Peyer's patch (tissue), 4 donors: ENCODE data around the gene CRK.

Experiments
- POLR2A ChIP-seq, 2 donors: fragments of 450-650 bp; IDR thresholded peaks; one replicate each; pipeline ENCODE4 v1.5.1; 2017; ENCODE audit warnings: antibody characterized with exemption in 2 of 2, mild to moderate bottlenecking in 2 of 2, moderate library complexity in 2 of 2
- TF ChIP-seq, protein P1 (sequence below), 6 experiments: fragments of 450-650 bp in 4 of 6; fragments of 200-600 bp in 2 of 6; sonication (generic) in 1 of 6; IDR thresholded peaks; one replicate each; pipeline ENCODE4 v1.5.1; 2017 to 2019; ENCODE audit warnings: antibody characterized with exemption in 6 of 6, mild to moderate bottlenecking in 3 of 6, moderate library complexity in 1 of 6

DNA sequence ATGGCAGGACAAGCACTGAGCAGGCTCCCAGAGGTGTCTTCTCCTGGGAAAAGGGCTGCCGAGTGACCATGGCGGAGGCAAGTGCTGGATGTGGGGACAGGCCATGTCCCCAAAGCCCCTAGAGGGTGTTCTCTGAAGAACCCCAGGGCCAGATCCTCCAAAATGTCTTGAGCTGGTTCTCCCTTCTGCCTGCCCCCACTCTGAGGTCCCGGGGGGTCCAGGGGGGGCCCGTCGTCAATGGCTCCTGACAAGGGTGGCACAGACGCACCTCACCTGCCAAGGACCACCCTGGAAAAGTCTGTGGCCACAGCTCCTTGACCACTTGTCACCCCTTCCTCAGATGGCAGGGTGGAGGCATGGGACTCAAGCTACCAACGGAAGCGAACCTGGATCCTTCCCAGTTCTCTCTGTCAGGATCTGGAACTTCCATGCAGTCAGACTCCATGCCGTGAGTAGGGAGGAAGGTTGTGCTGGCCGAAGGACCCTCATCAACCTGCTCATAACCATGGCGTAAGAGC is 38.8 kb upstream of the CRK start:
- TF ChIP-seq, protein P1, sequence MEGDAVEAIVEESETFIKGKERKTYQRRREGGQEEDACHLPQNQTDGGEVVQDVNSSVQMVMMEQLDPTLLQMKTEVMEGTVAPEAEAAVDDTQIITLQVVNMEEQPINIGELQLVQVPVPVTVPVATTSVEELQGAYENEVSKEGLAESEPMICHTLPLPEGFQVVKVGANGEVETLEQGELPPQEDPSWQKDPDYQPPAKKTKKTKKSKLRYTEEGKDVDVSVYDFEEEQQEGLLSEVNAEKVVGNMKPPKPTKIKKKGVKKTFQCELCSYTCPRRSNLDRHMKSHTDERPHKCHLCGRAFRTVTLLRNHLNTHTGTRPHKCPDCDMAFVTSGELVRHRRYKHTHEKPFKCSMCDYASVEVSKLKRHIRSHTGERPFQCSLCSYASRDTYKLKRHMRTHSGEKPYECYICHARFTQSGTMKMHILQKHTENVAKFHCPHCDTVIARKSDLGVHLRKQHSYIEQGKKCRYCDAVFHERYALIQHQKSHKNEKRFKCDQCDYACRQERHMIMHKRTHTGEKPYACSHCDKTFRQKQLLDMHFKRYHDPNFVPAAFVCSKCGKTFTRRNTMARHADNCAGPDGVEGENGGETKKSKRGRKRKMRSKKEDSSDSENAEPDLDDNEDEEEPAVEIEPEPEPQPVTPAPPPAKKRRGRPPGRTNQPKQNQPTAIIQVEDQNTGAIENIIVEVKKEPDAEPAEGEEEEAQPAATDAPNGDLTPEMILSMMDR (IDR thresholded peaks at IDR 0.05) = no peak
- TF ChIP-seq POLR2A (IDR thresholded peaks at IDR 0.05) = no peak
